IPS-18c (cell line): Measurements from ENCODE around the gene RELCH.
A peak's percentile ranks its signal among the peaks of the same experiment; 100 is the strongest.

ENCODE experiments used
- H3K4me3 ChIP-seq: 2 replicates; pipeline ENCODE4 v1.7.0; 2013; ENCODE audit warnings: low read depth, mild to moderate bottlenecking, low read length, moderate library complexity; ENCODE audit not compliant: insufficient read depth
- H3K9me3 ChIP-seq: one replicate; pipeline ENCODE4 v1.6.1; 2013; ENCODE audit warnings: mild to moderate bottlenecking, low read length, moderate library complexity; ENCODE audit not compliant: control insufficient read depth, insufficient read depth

RELCH gene

DNA sequence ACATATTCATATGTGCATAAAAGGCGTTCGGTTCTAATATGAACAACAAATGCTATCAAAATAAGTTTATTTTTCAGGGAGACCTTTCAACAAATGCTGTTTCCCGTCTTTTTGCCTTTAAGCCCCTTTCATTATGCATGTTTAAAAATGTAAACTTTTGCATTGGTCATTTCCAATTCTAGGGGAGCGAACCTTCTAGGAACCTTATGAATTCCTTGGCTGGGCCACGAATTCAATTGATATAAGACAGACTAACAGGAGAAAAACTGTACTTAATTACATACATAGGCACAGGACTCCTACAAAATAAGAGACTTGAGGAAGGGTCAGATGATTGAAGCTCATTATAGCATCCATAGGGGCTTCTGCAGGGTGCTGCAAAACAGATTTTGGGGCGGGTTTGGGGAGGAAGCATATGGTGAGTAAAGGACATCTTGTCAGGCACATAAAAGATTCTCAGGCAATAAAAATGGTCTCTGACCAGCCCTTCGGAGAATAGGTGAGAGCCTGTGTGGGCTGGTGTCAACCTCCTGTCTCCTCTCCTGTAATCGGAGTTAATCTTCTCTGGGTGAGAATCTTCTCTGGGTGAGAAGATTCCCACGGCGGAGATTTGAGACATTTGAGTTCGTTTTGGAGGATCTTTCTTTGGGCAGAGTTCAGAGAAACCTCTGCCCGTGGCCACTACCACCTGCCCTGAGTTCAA lies 139.7 kb downstream of the RELCH start:
- H3K9me3 ChIP-seq = no peaks in the 10 kb centered on the region
- peak overlapping the region; percentile 70 for H3K4me3 ChIP-seq

DNA sequence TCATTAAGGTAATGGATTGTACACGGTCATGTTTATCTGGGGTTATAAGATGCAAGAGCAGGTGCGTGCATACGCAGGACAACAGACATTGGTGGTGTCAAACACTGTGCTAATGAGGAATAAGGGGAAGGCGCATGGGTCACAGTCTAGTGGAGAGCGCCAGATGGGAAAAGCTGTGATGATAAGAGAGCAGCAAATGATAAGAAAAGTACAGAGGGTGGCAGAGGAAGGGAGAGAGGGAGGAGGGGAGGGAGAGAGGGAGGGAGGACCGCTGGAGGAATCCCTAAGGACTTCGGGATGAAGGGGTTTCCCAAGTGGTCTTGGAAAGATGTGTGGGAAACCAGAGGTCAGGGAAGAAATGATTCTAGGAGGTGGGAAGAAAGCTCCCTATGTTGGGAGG lies 140.9 kb downstream of the RELCH start:
- no peaks in the 10 kb centered on the region for H3K9me3 ChIP-seq
- no peak overlapping the region for H3K4me3 ChIP-seq

DNA sequence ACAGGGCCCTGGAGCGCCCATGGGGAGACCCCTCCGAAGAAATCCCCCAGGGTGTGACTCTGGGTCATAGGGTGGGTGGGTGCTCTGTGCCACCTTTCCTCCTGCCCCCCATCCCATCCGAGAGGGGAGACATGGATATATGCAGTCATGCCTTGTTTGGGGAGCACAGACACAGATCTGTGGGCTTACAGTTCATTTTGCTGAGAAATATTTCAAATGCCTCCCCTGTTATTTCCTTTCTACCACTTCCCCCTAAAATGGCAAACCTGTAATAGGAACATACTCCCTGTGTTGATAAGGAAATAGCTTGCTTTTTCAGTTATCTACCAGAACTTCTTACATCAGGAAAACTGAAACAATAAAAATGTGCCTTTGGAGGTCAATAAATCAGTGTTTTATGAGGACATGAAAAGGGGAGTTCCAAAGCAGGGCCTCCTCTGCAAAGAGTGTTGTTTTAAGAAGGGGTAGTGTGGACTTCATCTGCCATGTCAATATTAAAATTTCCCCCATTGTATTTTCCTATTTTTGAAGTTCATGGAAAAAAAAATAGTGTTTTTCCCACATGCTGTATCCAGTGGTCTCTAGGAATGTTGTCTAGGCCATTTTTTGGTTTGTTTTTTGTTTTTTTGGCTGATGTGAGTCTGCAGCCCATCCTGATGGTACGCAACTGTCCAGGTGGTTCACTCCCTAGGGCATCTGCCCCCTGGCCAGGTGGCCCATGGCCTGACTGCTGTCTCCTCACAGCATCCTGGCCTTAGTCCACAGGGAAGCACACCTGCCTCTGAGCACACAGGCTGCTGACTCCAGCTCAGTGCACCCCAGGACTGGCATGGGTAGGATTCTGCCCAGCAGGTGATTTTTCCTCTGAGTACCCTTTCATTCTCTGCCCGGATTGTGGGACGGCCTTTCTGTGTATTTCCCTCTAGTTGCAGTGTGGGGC lies 141.8 kb downstream of the RELCH start:
- Histone ChIP-seq H3K9me3 (no peaks in the 10 kb centered on the region), H3K4me3 (no peak overlapping the region)

DNA sequence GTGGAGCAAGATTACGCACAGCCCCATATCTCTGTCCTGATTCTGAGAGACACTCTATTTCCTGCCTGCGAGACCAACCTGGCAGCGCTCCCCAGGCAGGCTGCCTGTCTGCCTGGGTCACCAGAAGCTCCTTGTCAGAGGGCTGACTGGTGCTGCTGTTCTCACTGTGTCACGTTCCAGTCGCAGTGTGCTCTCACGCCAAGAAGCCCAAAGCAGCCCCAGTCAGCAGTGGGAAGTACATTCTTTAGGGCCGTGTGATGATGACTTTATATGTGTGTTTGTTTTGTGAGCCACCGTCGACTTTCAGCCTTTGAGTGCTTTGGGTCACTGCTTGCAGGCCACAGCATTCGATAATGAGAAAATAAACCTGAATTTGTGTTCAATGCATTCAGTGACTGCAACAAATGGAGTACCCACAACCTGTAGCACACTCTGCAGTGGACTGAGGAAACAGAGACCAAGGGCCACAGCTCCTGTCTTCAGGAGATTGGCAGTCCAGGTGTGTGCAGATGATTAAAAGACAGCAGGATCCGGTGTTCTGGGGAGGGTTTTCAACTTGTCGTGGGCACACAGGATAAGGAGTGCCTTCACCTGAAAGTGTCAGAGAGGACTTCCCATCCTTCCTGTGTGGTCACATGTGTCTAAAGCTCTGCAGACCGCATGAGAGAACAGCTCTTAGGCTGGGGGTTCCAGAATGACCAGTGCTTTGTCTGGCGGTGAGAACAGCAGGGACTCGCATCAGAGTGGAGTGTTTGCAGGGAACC lies 142.8 kb downstream of the RELCH start:
- Histone ChIP-seq H3K9me3 (no peaks in the 10 kb centered on the region), H3K4me3 (no peak overlapping the region)

DNA sequence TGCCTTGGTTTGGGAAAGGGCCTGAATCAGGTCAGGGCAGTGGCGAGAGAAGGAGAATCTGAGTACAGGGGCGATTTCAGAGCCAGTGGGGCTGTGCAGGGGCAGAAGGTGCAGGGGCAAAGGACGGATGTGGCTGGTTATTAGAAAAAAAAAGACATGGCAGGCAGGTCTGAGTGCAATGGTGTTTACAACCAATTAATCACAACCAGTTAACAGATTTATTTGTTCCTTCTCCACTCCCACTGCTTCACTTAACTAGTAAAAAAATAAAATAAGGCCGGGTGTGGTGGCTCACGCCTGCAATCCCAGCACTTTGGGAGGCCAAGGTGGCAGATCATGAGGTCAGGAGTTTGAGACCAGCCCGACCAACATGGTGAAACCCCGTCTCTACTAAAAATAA lies 143.6 kb downstream of the RELCH start:
- Histone ChIP-seq H3K4me3 (no peak overlapping the region), H3K9me3 (no peaks in the 10 kb centered on the region)

DNA sequence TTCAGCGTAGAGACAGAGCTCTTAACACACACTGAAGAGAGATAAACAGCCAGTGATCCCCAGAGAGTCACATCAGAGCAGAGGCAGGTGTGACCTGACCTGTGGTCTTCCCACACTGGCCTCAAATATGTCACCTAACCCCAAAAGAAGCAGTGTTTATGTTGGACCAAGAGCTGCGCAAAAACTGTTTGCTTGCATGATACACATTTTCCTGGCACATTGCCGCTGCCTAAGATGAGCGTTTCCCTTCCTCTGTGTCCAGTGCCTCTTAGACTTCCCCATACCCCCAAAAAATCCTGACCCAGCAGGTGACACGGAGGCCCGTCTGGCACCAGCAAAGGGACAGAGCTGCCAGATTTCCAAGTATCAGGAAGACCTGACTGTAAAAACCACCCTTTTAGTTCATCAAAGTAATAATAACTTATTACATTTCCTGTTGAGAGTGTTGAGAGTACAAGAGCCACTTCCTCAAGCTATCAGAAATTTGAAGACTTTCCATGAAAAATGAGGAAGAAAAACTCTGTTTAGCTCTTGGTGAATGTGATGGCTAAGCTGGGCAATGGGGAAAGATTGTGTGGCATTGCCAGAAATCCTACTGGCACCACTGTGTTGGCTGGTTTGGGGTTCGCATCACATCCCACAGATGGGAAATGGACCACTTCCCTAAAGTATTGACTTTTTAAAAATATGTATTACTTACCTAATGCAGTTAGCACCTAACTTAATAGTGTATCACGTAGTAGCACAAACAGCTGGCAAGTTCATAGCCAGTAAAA lies 144.7 kb downstream of the RELCH start:
- no peaks in the 10 kb centered on the region for H3K9me3 ChIP-seq
- H3K4me3 ChIP-seq = no peak overlapping the region

DNA sequence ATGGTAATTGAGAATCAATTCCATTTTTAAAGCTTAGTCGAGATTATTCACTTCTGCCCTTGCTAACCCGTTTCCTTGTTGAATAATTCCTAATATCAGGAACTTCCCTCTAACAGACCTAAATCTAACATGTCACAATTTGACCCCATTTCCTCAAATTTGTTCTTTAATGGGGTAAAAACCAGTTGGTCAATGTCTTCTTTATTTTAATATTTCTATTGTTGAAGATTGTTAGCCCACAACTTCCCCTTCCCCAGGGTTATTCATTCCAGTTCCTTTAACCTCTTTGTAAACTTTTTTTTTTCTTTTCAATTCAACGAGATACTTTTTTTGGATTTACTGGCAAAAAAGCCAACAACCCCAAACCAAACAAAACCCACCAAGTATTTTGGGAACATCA lies 145.4 kb downstream of the RELCH start:
- Histone ChIP-seq H3K9me3 (no peaks in the 10 kb centered on the region), H3K4me3 (no peak overlapping the region)

DNA sequence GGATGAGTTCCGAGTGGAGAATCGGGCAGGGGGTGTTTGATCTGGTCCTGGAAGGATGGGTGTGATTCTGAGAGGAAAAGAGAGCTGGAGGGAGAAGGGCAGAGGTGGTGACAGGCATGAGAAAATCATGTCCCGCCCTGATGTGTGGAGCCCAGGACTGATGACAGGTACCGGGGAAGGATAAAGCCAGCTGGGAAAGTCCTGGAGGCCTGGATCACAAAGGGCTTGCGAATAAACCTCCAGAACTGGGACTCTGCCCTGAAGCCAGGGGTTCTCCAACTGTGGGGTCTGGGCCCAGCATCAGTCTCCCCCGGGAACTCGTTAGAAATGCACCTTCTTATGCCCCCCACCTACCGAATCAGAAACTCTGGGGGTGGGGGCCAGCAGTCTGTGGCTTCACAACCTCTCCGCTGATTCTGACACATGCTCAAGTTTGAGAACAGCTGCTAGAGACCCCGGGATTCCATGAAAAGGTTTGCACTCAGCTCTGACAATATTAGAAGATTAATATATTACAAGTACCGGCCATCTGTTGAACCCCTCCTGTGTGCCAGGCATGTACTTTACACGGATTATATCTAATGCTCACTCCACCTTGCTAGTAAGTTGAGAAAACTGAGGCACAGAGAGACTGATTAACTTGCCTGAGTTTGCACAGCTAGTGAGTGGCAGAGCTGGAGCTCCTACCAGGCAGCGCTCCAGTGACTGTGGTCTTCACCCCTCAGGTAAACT lies 146.1 kb downstream of the RELCH start:
- Histone ChIP-seq H3K4me3 (no peak overlapping the region), H3K9me3 (no peaks in the 10 kb centered on the region)

DNA sequence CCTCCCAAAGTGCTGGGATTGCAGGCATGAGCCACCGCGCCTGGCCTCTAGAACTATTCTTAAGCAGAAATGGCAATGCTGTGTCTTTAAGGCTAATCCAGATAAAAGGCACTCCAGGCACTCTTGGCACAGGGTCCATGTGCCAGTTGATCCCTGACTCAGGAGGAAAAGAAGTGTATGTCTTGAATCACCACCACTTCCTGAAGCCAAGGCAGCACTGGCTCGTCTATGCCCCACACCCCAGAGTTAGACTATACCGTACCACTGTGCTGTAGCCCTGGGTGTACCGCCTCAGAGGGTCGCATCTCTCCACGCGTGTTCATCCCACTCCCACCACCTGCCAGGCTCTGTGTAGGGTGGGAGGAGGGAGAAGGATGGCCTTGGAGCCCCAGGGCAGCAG lies 147.1 kb downstream of the RELCH start:
- no peak overlapping the region for H3K4me3 ChIP-seq
- no peaks in the 10 kb centered on the region for H3K9me3 ChIP-seq

DNA sequence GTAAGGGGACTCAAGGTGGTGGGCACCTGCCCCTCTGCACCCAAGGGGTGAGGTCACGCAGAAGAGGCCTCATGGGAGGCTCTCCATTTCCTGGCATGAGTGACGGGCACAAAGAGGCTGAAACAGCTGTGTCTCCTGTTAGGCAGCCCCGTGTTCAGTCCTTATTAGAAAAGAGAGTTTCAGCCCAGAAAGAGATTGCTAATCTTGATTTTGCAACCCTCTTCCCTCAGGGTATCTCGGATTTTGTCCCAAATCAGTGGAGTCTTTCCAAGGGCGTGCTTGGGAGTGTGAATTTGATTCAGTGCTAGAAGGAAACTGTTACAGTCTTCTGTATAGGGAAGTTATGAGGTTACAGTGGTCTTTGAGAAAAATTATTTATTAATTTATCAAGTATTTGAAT lies 148.4 kb downstream of the RELCH start:
- Histone ChIP-seq H3K9me3 (no peaks in the 10 kb centered on the region), H3K4me3 (no peak overlapping the region)

DNA sequence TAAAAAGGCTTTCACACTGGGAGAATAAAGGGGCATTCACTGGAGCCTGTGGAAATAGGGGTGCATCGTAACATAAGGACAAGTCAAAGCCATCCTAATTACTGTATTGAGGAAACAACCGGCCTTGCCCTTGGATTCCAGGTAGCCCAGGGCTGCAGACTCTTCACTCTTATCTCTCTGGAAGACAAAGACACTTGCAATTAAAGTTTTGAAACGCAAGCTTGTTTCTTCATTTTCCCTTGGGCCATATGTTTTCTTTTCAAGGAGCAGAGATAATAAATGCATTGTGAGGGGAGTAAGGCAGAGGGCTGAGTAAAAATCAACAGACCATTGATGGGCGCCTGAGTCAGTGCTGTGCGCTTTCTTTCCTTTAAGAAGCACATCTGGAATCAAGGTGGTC lies 149.6 kb downstream of the RELCH start:
- Histone ChIP-seq H3K9me3 (no peaks in the 10 kb centered on the region), H3K4me3 (no peak overlapping the region)

DNA sequence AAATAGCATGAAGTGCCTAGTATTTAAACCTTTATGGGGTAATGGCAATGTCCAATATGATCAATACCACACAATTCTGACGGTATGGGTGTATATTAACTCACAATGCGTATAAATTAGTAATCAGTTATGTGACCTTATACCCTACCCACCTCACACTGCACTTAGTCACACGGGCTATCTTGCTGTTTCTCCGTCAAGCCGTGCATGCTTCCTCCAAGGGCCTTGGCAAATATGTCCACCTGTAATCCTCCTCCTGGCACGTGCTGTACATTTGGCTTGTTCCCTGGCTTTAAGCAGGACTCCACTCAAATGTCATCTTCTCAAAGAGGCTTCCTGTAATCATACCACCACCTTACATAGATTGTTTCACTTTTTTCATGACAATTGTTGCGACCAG lies 150.3 kb downstream of the RELCH start:
- Histone ChIP-seq H3K4me3 (no peak overlapping the region), H3K9me3 (no peaks in the 10 kb centered on the region)

DNA sequence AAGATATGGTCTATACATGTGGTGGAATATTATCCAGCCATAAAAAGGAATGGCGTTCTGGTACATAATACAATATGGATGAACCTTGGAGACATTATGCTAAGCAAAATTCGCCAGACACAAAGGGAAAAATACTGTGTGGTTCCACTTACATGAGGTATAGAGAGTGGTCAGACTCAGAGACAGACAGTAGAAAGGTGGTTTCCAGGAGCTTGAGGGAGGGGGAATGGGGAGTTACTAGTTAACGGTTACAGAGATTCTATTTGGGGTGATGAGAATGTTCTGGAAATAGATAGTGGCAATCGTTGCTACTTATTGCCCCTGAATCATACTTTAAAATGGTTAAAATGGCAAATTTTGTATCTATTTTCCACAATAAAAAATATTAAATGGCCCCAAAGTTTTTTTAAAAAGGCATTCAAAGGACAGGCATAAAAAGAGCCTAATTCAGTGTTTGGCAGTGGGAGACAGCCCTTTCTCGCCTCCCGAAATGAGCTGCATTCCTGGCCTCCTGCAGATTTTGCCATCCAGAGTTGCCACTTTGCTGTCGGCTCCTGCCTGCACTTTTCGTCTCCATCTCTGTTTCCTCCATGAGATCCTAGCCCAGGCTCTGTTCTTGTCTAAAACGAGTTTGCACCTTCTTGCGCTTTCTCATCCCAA lies 151.5 kb downstream of the RELCH start:
- Histone ChIP-seq H3K9me3 (no peaks in the 10 kb centered on the region), H3K4me3 (0 out of 2 replicates have a peak overlapping the region, but pooled peaks have one; percentile 2)

DNA sequence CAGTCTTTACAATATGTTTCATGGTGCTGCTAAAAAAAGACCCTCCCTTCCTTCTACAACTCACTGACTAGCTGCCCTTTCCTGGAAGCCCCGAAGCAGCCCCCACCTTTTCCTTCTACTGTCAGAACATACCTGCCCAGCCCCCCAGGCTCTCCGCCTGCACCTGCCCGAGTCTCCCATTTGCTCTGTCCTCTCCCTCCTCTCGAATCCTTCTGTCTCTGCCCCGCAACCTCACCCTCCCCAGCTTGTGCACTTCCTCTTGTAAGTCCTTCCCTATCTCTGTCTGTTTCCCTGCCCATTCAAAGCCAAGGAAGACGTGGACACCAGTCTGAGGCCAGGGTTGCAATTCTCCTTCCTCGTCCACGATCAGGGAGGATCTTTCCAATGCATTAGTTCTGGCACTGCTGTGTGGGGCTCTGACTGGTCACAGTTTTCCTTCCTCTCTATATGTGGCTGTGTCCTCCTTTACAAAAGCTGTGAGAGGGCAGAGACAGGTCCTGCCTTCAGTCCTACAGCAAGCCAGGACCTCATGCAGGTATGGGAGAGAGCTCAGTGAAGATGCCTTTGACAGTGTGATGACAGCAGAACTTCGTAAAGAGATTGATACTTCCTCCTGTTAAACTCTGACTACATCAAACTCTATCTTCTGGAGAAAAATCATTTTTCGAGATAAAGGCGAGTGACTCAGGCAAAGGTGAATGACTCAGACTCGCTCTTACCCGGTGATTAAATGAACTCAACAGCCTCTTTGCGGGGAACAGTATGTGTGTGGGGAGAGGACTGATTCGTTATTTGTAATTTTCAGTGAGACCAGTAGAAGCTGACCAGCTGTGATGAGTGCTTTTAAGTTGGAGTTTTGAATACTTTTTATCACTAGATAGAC lies 152.3 kb downstream of the RELCH start:
- peak overlapping the region; percentile 2; the same call in 1 of the 2 replicates for H3K4me3 ChIP-seq
- H3K9me3 ChIP-seq = no peaks in the 10 kb centered on the region

DNA sequence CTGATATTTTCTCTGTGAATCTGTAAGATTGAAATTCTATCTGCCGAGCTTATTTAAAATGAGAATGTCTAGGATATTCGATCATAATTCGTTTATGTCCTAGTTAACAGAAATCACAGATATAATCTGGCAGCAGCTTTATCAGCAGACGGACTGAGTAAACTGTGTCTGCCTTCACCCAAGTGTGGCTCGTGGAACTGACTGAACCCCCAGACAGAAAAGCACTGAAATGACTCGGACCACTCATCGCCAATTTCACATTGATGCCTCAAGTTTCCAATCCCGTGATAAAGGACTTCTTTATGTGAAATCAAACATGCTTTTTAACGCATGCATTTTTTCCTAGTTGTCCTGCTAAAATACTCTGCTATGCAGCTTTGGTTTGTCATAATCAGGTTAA lies 153.9 kb downstream of the RELCH start:
- no peaks in the 10 kb centered on the region for H3K9me3 ChIP-seq

More for the DNA sequence above, 153.9 kb downstream of the RELCH start:
- no peak overlapping the region for H3K4me3 ChIP-seq
